Measurements from ENCODE around the gene PDE11A. TPM values are rescaled to one million over a fixed set of nuclear protein-coding genes. Genes with fewer than 3 reads are reported as not detected.

PDE11A gene
- polyA plus RNA-seq, 5 donors: 0.18 to 0.37 (median 0.25) TPM

DNA sequence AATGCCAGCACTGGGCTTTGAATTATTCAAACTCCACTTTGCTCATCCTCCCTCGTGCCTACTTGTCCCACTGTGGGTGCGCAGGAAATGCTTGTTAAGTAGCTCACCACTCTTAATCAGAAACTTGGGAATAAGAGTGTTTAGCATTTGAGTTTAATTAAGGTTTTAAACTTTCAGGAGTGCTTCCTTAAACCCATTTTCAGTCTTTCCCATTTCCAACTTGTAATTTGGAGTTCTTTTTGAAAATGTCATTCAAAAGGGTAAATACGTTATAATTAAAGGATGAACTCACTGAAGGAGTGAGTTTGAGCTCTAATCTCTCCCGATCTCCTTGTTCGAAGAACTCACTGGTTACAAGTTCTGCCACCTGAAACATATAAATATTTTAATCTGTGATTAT is 403.4 kb downstream of the PDE11A start:
- DNase-seq: no peak

DNA sequence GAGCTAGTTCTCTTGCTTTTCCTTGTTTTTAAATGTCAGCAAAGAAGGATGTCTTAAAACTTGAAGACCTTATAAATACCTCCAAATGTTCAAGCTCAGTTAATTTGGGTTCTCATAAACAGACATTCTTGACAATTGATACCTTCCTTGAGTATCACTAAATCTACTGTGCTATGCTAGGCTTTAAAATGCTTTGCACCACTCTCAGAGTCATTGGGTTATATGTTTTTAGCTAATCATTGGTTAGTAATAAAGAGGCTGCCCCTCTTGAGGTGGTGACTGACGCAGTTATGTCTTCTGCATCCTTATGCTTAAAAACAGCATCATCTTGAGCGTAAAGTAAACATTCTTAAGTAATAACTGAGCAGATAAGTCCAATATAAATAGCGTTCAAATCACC is 404.0 kb downstream of the PDE11A start:
- DNase-seq: no peak

DNA sequence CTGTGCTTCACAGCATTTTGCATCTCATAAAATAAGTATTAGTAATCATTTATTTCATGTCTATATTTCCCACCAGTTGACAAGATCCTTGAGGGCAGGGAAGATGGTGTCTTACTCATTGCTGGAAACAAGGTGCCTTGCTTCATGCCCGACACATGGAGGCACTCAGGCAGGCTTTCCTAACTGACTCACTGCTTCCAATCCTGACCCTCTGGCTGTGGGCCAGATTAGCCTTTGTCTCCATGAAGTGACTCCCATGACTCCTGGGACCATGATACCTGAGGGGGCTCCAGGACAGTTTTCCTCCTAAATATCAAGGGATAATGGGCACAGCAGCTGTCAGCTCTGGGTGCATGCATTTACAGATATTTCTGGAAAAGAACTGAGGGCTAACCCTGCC is 405.0 kb downstream of the PDE11A start:
- DNase-seq: no peak

DNA sequence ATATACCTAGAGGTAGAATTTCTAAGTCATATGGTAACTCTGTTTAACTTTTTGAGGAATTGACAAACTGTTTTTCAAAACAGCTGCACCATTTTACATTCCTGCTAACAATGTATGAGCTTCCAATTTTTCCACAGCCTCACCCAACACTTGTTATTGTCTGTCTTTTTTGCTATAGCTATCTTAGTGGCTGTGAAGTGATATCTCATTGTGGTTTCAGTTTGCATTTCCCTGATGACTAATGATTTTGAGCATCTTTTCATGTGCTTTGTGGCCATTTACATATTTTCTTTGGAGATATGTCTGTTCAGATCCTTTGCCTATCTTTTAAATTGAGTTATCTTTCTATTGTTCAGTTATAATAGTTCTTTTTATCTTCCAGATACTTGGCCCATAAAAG is 406.2 kb downstream of the PDE11A start:
- DNase-seq: no peak

DNA sequence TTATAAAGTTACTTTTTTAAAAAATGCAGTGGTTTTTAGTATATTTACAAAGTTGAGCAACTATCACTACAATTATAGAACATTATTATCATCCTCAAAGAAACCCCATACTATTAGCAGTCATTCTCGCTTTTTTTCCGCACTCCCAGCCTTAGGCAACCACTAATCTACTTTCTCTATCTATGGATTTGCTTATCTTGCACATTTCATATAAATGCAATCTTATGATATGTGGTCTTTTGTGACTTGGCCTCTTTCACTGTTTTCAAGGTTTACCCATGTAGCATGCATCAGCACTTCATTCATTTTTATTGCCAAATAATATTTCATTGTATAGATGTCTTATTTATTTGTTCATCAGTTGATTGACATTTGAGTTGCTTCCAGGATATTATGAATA is 406.6 kb downstream of the PDE11A start:
- no peak for DNase-seq

DNA sequence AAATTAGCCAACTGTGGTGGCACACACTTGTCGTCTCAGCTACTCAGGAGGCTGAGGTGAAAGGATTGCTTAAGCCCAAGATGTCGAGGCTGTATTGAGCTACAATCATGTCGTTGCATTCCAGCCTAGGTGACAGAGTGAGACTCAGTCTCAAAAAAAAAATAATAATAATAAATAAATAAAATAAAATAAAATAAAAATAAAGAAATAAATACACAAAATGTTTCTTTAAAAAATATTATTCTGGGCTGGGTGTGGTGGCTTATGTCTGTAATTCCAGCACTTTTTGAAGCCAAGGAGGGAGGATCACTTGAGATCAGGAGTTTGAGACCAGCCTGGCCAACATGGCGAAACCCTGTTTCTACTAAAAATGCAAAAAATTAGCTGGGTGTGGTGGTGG is 407.2 kb downstream of the PDE11A start:
- no peak for DNase-seq

DNA sequence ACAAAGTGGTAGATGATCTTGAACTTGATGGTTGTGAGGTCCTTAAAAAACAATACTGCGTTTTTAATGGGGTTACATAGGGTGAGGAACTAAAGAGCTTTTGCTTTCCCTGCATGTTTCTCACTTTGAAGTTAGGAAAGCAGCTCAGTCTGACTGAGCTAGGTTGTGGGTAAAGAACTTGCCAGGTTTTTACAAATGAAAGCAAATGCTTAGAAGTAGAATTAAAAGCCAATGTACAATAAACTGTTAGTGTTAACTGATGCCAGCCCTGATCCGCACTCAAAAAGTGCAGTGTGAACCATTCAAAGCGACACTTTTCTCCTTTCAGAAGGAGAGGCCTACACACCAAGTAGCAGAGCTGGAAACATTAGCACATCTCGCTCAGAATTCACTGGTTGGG is 409.7 kb downstream of the PDE11A start:
- no peak for DNase-seq

DNA sequence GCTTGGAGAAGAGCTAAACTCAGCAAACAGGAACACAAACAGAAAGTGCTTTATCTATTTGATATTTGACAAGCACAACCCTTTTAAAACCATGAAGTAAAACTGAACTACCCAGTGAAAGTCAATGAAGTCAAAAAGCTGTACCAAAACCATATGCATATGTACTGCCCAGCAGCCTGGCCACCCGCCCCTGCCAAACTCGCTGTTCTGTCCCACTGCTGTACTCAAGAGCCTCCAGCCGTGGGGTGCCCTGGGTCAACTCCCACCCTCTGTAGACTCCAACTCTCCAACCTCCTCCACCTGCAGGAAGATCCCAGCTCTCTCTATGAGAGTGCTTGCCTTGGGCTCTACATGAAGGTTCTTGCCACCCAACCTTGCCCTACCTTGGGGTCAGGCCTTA is 411.8 kb downstream of the PDE11A start:
- DNase-seq: no peak

DNA sequence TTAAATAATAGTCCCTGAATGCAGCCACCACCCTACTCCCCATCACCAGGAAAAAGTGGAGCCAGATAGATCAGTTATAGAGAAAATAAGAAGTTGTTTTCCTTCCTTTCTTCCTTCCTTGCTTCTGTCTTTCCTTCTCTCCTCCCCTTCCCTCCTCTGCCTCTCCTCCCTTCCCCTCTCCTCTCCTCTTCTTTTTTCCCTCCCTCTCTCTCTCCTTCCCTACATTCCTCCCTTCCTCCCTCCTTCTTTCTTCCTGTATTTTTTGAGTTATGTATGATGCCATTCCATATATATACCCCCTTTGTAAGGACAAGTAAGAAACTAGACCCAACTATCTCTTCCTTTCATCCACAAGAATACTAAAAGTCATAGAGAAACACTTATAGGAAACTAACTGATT is 414.3 kb downstream of the PDE11A start:
- no peak for DNase-seq

DNA sequence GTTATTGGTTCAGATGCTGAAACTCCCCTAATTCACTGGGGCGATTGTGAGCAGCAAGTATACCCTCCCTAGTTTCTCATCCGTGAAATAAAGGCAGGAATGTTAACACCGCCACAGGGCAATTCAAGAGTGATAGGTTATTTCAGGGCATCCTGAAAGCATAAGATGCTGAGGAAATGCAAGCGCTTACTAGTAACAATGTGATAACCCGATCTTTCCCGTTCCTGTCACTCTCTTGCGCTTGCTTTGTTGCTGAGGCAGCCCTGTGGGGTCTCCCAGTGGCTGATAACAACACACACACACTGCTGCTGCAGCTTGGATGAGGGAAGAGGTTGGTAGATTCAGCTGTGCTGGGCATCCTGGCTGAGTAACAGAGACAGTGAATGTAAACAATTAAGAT is 420.7 kb downstream of the PDE11A start:
- DNase-seq: no peak

DNA sequence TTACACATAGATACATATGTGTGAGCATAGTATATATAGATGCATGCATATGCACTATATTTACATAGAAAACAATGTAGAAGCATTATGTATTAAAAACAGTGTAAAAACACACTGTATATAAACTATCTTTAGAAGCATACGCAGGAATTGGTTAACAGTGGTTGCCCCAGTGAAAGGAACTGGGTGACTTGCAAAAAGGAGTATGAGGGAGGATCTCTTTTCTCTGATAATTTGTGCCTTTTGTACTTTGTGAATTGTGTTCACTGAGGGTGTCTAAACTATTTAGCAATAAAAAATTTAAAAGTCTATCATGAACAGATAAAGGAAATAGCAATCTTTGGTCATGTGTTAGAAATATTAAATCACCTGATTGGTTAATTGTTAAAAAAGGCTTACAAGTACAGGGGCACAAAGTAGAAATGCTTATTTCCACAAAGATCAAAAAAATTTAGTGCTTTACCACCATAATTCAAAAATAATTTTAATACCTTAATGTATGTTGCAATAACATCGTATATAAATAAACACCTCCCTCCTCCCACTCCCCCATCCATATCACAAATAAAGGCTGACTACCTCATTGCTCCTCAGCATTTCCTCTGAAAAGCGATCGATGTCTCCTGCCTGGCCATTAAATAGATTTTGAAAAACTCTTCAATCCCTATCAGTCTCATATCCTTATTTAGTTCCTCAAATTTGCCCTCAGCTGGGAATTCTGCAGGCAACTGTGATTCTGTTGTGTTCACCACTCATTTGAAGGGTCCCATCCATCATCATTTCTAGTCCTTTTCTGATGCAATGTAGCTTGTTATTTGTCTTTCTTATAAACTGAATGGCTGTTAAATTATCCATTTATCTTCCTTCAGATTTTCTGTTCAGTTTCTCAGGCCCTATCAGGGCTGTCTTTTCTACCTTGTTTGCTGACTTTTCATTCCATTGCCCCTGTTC is 422.7 kb downstream of the PDE11A start:
- DNase-seq: no peak

DNA sequence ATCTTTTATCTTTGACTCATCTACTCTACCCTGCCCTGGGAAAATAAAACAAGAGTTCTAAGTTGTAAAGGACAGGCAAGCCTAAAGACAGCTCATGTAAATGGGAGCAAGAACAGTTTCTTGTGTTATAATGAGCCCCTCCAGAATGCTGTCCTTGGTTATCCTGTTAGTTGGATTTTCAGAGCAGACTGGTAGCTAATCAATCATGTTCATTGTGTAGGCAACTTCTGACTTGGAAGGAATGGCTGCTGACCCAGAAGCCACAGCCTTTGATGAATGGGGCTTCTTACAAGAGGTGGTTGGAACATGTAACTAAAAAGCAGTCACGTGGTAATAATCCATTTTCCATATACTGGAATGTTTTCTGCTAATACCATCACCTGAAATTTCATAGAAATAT is 425.8 kb downstream of the PDE11A start:
- no peak for DNase-seq

DNA sequence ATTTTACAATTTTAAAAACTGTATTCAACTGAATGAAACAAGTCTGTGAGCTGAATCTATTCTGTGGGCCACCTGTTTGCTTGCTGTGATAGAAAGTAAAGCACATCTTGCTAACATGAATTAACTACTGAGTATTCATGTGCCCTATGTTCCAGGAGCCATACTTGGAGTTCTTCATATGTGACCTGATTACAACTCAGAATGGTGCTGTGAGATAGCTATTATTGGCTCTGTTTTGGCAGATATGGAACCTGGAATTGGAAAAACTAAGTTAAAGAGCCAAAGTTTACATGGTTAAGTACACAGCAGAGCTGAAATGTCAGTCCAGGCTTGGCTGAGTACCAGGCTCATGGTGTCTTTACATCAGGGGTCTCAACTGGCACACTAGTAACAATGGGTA is 426.3 kb downstream of the PDE11A start:
- DNase-seq: no peak

DNA sequence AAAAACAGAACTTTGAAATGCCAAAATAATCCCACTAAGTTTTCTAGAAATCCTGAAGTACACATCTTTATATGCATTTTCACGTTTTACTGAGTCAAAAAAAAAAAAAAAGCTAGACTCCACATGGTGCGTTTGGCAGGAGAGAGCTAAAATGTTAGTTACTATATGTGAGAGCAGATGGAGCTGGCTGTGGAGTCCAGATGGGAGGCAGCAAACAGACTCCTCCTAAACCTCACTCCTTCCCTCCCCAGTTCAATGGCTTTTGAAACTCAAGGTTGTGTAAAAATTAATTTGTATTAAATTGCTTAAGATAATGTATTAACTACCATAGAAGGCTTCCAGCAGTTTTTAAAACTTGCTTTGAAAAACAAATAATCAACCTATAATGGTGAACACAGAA is 431.2 kb downstream of the PDE11A start:
- DNase-seq: peak; percentile 57 to 84

DNA sequence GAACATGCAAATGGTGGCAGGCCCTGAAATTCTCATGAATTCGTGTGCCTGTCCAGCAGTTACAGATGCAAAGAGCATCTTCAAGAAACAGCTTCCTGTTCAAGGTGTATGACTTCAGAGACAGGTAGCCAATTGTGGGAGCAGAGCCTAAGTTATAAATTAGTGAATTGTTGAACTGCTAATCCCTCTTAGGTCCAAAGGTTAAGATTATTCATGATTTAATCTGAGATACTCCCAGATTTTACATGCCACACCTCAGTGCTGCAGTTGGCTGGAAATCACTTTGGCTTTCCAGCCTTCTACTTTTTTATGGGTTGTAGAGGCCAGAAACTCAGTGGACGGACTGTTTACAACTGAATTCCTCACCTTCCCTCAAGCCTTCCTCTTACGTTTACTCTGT is 432.2 kb downstream of the PDE11A start:
- DNase-seq: no peak

DNA sequence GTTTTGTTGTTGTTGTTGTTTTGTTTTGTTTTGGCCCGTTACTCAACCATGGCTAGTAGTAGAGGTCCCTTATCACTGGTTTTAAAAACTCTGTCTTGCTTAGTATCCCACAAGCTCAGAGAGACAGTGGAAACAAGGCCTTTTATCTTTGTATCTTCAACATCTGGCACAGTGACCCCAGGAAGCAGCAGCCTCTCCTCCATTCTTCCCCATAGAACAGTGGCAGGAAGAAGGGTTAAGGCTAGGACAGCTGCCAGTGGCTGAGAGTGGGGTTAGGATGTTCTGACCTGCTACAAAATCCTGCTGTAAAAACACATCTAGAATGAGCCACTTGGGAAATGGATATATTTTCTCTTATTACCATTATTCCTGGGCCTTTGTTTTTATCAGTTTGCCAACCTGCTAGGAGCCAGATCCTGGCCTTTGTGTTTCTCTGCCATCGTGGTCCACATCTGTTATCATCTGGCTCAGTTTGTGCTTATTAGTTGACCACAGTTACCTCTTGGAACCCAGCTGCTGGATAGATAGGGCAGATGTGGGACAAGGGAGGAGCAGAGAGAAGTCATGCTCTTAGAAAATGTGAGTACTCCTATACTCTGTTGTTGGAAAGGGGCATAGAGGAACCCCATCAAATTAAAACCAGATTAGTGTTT is 433.2 kb downstream of the PDE11A start:
- no peak for DNase-seq

DNA sequence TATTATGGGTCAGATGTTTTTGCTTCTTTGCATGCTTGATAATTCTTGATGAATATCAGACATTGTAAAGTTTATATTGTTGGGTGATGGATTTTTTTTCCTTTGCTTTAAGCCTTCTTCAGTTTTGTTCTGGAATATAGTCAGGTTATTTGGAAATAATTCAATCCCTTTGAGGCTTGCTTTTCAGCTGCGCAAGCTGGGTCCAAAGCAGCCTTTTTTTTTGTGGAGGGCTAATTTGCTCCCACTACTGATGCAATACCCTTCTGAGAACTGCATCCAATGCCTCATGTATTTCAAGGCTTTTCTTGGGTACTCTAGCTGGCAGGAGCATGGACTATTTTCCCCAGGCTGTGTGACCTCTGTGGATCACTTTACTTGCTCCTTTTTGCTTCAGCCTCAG is 434.1 kb downstream of the PDE11A start:
- DNase-seq: no peak

DNA sequence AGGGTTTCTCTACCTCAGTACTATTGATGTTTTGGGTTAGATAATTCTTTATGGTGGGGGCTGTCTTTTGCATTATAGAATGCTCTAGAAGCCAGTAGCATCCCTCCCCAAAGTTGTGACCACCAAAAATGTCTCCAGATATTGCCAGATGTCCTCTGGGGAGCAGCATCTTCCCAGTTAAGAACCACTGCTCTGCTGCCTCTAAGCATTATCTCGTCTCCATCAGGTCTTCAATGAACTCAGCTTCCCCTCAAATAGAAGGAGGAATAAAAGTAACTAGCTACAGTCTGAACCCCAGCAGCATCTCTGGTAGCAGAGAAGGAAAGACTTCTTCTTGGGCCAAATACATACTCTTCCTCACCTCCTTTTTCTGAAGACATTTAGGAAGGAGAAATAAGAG is 435.9 kb downstream of the PDE11A start:
- DNase-seq: no peak

DNA sequence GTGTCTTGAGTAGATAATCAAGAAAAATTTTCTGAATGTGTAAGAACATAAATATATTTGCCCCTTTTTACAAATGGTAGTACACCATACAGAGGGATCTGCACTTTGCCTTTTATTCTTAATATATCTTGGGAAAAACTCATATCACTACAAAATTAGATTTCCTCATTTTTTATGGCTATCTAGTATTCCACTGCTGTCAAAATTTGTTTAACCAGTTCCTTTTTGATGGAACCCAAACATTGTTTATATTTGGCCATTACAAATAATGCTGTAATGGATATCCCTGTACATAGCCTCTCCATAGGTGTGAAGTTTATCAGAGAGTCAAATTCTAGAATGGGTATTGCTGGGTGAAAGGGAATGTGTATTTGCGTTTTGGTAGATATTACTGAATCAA is 436.9 kb downstream of the PDE11A start:
- no peak for DNase-seq

DNA sequence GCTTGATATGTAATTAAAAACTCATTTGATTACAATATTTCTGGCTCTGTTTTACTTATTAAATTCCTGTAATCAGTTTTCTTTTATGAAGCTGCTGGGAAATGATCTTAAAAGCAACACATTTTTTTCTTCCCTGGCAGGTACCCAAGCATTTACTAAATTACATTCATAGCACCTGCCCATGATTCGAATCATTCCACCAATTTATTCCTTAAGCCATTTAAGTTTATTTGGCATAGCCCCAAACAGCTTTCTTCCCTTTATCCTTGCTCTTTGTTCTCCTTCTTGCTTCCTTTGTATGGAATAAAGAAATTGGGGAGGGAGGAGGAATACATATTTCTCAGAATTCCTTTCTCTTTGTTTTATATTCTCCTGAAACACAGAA is 438.7 kb downstream of the PDE11A start:
- no peak for DNase-seq

DNA sequence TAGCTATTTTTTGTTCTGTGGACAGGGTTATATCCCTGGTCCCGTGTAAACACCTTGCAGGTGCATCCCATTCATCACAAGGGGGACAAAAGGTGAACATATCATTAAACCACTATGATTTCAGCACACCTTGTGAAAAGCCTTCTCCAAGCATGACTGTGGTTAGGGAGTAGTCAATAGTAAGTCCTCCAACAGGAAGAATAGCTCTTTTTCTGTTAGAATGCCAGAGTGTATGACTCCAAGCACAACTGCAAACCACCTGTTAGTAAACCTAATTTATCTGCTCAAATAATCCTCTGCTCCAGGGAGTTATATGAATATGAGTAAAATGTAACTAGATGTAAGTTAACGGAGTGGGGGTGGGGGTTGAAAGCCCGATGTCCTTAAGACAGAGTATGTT is 439.5 kb downstream of the PDE11A start:
- DNase-seq: no peak

DNA sequence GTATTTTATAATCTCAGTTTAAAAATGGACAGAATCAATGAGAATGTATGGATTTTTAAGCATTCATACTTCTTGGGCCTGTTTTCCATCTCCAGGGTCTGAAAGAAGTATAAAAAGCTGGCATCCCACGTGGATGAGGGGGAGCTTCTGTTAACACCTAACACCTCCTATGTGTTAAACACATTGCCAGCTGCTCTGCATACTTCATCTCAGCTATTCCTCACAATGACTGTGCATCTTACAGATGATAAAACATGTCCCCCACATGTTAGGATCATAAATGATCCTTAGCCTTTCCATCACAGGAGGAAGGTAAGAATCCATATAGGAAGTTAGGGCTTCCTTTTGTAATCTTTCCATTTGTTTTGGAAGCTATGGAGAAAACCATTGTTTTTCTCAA is 440.9 kb downstream of the PDE11A start:
- DNase-seq: no peak

DNA sequence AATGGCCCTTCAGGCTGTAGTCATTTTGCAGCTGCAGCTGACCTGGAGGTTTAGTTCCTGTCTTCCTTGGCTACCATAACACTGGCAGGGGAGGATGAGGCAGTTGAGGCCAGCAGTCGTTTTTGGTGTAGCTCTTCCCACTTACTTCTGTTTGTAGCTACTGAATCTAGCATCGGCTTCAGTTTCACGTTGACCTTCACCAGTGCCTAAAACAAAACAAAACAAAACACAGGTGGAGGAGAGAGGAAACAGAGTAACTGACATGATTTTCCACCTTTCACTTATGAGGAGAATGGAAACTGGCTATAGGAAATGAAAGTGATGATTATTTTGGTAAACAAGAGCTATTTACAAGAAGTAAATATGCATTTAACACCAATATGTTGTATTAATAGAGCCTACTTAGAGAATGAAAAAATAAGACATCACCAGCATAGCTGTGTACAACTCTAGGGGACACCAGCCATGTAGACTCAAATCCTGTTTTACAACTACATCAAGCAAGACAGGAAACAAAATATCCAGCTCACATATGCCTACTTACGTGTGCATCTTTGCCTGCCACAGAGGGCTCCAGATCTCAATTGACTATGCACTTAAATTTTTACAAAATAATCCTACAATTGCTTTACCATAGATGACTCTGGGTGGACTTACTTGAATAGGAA is 443.1 kb downstream of the PDE11A start:
- DNase-seq: no peak
